Placental epithelial cell (primary cell): ENCODE data around the gene CXCL14. TPM values are rescaled to one million over a fixed set of nuclear protein-coding genes. Genes with fewer than 3 reads are reported as not detected.

Experiments used
- total RNA-seq: library from RNA; depleted of rRNA; stranded (reverse); fragments of >200 nt; gene quantifications from 2 replicates; pipeline ENCODE4 v1.2.3, GENCODE V29; 2012

CXCL14 gene, protein sequence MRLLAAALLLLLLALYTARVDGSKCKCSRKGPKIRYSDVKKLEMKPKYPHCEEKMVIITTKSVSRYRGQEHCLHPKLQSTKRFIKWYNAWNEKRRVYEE
- total RNA-seq: not detected in 2 replicates

DNA sequence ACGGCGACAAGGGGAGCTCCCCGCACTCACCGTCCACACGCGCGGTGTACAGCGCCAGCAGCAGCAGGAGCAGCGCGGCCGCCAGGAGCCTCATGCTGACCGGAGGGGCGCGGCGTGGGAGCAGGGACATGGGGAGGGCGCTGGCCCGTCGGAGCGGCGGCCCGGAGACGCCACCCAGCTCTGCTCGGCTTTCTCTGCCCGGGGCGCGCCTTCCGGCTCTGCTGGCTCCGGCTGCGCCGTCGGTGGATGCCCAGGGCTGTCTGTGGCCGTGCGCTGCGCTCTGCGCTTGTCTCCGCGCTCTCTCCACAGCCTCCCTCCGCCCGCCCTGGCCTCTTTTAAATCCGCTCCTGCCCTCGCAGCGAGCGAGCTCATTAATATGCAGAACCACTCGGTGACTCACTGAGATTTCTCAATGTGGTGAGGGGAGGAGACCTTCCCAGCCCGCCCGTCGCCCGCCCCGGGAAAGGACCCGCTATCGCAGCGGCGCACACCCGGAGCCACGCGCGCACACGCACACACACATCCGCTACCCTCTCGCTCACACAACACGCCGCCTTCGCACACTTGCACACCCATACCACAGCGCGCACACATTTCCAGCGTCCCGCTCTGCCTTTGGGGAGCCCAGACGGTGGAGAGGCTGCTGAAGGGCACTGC lies at the start of gene CXCL14:
CXCL14 (minus strand) TSS at position 307 of the 657 bp plus-strand sequence; CDS start at position 94, 213 bp downstream.

DNA sequence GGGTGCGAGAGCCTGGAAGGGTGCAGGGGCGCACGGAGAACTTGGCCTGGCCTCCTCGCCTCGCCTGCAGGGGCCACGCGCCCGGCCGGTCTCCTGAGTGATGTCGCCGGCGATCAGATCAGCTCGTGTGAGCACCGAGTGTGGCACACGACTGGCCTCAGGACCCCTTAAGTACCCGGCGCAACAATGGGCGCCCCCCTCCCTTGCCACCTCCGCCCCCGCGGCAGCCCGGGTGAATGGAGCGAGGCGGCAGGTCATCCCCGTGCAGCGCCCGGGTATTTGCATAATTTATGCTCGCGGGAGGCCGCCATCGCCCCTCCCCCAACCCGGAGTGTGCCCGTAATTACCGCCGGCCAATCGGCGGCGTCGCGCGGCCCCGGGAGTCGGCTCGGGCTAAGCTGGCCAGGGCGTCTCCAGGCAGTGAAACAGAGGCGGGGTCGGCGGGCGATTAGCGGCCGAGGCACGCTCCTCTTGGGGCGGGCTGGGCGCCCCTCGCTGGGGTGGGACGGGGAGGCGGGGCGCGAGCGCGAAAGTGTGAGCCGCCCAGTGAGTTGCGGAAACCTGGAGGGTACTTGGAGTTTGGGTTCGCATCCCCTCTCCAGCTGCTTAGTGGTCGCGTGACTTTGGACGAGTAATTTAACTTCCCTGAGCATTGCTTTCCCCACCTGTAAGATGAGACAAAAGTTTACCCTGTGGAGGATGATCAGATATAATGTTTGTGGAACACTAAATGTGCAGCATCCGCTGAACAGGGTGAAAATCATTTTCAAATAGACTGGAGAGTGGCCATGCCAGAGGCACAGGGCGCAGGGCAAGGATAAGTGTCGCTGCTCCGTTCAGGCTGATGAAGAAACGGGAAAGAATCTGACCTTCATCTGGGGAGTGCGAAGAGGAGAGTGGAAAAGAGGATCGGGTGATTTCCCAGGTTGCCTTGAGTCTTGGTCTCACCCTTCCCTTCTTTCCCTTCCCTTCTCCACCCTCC lies 42.7 kb downstream of the CXCL14 start, which contains the start of gene NEUROG1:
NEUROG1 (minus strand) TSS at position 145 of the 982 bp plus-strand sequence. CDS start 274 bp downstream, outside the sequence.

Other genes with a start within 250 kb of the CXCL14 start
- gene MACROH2A1, start 179.8 kb downstream of the CXCL14 start, total RNA-seq: 180 and 293 TPM in 2 replicates
- not detected in 2 replicates for gene DCANP1, start 131.6 kb downstream of the CXCL14 start, total RNA-seq
- not detected in 2 replicates for gene TIFAB, start 126.6 kb downstream of the CXCL14 start, total RNA-seq
- gene NEUROG1, start 43.0 kb downstream of the CXCL14 start, total RNA-seq: not detected in 2 replicates